ENCODE data around the gene PLEKHS1.

The PLEKHS1 gene

GRCh38 chr10:113711142-113711541 is 40.3 kb upstream of the PLEKHS1 start:
- CTCF ChIA-PET, result interaction anchor here (0.6 kb wide), 1 partner anchor 664 kb away, joined by 4 read pairs; no protein-coding TSS in a partner anchor
- POLR2A ChIA-PET, result no interaction called here
- no peak for DNase-seq (ENCODE audit: extremely low spot score)
- no peak for TF ChIP-seq BHLHE40 (IDR thresholded peaks at IDR 0.05; ENCODE audit: borderline replicate concordance)
- no peak for TF ChIP-seq CTBP1 (IDR thresholded peaks at IDR 0.05; ENCODE audit: borderline replicate concordance)
- no peak for TF ChIP-seq PKNOX1 (IDR thresholded peaks at IDR 0.05)
- no peak for TF ChIP-seq NFRKB (IDR thresholded peaks at IDR 0.05)
- TF ChIP-seq LEF1 (IDR thresholded peaks at IDR 0.05; ENCODE audit: borderline replicate concordance), result no peak

DNA sequence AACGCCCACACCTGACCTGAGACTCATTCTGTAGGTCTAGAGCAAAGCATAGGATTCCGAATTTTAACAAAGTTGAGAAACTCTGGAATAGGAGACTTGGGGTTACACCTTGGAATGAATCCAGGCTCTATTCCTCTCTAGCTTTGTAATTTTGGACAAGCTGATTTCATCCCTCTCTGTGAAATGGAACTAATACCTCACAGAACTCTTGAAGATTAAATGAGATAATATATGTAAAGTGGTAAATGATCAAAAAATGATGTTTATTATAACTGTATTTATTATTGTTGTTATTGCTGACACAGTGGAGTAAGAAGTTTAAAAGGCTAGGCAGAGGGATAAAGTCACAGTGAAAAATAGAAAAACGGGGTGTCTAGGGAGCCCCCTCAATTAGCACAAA is 39.5 kb upstream of the PLEKHS1 start:
- TF ChIP-seq L3MBTL2 (conservative IDR thresholded peaks at IDR 0.05) (no peak), ELF4 (IDR thresholded peaks at IDR 0.05) (no peak), LEF1 (IDR thresholded peaks at IDR 0.05; ENCODE audit: borderline replicate concordance) (no peak), FOXK2 (IDR thresholded peaks at IDR 0.05) (no peak), NFRKB (IDR thresholded peaks at IDR 0.05) (no peak), FOXA1 (IDR thresholded peaks at IDR 0.05) (no peak)
- ChIA-PET POLR2A (no interaction called here), CTCF (no interaction called here)
- no peak for DNase-seq (ENCODE audit: extremely low spot score)

DNA sequence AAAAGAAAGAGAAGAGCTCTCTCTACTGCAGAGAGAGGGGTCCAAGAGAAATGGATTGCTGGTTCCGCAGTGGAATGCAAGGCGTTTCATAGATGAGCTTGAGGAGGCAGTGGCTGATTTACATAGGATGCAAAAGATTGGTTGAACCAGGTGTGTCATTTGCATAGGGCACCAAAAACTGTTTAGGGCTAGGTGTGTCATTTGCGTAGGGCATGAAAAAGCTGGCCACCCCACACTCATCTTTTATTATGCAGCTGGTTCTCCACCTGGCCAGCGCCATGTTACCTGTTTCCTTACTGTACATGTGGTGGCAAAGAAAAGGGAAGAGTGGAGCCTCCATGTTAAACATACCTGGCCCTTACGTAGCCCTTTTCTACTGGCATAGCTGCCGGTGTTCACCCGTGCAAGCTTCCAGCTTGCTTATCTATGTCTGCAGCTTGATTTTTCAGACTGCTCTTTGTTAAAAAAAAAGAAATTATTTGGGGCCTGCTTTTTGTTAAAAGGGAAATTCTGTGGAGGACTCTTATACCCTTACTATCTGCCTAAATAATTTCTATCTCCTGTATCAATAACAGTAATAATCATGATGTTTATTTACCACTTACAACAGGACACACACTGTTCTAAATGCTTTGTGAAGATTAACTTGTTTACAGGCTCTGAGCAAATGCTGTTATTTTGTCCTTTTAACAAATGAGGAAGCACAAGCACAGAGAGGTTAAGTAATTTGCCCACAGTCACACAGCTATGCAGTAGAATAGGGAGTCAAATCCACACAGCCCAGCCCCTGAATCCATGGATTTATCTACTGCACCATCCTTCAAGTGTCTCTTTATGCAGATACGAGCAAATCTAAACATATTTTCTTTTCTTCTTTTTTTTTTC is 38.5 kb upstream of the PLEKHS1 start:
- TF ChIP-seq CTBP1 (IDR thresholded peaks at IDR 0.05; ENCODE audit: borderline replicate concordance), result no peak
- no peak for TF ChIP-seq ZNF384 (IDR thresholded peaks at IDR 0.05)
- no peak for TF ChIP-seq HDGF (IDR thresholded peaks at IDR 0.05; ENCODE audit: borderline replicate concordance)
- TF ChIP-seq PKNOX1 (IDR thresholded peaks at IDR 0.05), result no peak
- no peak for TF ChIP-seq SP1 (IDR thresholded peaks at IDR 0.05)
- TF ChIP-seq ELF4 (IDR thresholded peaks at IDR 0.05), result no peak
- TF ChIP-seq FOXM1 (IDR thresholded peaks at IDR 0.05; ENCODE audit: borderline replicate concordance), result no peak
- no peak for TF ChIP-seq TARDBP (IDR thresholded peaks at IDR 0.05)
- no peak for TF ChIP-seq ARNT (IDR thresholded peaks at IDR 0.05)
- TF ChIP-seq L3MBTL2 (conservative IDR thresholded peaks at IDR 0.05), result no peak
- TF ChIP-seq NFRKB (IDR thresholded peaks at IDR 0.05), result no peak
- TF ChIP-seq BHLHE40 (IDR thresholded peaks at IDR 0.05; ENCODE audit: borderline replicate concordance), result no peak
- TF ChIP-seq SUZ12 (IDR thresholded peaks at IDR 0.05), result no peak
- TF ChIP-seq LEF1 (IDR thresholded peaks at IDR 0.05; ENCODE audit: borderline replicate concordance), result no peak
- TF ChIP-seq FOXA1 (IDR thresholded peaks at IDR 0.05), result no peak
- TF ChIP-seq FOXK2 (IDR thresholded peaks at IDR 0.05), result no peak
- no peak for DNase-seq (ENCODE audit: extremely low spot score)
- POLR2A ChIA-PET, result no interaction called here
- CTCF ChIA-PET, result no interaction called here

- POLR2A ChIA-PET, result no interaction called here
These were observed 37.9 kb upstream of the PLEKHS1 start for GRCh38 chr10:113713640-113713982.

DNA sequence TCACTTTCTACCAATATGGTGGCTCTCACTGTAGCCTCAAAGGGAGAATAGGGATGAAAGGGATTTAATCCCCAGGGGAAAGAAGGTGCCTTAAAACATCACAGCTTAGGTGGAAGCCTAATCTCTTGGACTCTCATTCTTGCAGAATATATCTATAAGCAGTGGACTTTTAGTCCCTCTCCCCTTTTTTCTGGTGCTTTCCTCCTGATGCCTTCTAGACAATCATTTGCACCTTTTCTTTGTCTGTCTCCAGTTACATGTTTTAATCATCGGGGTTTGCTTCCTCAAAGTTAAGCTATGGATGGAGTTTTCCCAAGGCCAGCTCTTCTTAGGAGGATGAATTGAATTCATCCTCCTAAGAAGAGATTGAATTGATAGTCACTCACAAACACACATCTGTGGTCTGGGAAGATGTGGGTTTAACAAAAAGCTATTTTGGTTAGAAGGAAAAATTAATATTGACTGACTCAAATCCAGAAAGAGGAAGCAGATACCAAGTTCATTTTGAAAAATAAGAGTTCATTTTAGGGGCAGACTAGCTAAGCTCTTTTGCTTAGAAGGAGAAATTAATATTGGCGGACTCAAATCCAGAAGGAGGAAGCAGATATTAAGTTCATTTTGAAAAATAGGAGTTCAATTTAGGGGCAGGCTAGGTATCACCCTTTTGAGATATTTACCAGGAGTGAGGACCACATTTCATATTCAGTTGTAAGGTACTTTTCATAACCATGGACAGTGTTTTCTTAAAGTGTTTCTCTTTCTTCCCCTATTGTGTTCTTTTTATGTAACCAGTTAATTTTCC is 35.2 kb upstream of the PLEKHS1 start:
- POLR2A ChIA-PET, result no interaction called here
- CTCF ChIA-PET, result interaction anchor here (0.8 kb wide), 1 partner anchor 386 kb away, joined by 3 read pairs; no protein-coding TSS in a partner anchor
- TF ChIP-seq NFRKB (IDR thresholded peaks at IDR 0.05) (no peak), FOXK2 (IDR thresholded peaks at IDR 0.05) (no peak), LEF1 (IDR thresholded peaks at IDR 0.05; ENCODE audit: borderline replicate concordance) (no peak)
- DNase-seq (ENCODE audit: extremely low spot score), result no peak

More at GRCh38 chr10:113713640-113713982, 37.9 kb upstream of the PLEKHS1 start:
- CTCF ChIA-PET, result no interaction called here
- TF ChIP-seq FOXM1 (IDR thresholded peaks at IDR 0.05; ENCODE audit: borderline replicate concordance), result no peak
- no peak for DNase-seq (ENCODE audit: extremely low spot score)

DNA sequence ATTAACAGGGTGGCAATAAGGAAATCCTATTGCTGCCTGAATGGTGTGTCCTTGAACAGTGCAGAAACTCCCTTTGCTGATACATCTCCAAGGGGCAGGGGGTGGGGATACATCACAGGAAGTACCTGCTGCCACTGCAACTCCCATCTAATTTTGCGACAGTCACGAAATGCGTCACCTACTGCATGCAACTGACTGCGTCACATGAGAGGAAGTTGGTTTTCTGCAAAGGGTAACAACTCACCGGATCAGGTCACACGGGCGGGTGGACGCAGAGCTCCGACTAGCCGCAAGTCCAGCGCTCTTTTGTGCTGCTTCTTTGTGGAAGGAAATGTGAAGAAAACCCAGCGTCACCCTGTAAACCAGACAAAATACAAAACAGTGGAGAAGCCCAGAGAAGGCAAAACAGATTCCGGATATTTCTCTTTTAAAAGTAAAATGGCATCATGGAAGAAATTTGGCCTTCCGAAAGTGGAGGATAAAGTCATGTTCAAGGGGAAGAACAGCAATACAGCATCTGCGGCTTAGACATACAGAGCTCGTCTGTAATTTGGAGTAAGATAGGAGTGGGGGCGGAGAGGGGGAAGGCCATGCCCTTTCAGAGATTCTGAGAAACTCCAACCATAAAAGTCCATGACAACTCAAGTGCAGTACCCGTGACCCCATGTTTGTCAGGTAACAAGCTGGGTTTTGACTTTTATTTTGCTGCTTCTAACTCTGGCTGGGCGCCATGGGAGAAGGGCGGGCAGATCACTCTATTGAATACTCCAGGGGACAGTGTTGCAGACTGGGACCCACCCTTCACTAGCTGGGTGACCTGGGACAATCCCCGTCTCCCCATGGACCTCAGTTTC is 32.3 kb upstream of the PLEKHS1 start:
- POLR2A ChIA-PET, result no interaction called here
- CTCF ChIA-PET, result interaction anchor here (0.7 kb wide), 1 partner anchor 14 kb away, joined by 9 read pairs; no protein-coding TSS in a partner anchor
- TF ChIP-seq NFRKB (IDR thresholded peaks at IDR 0.05) (no peak), CTBP1 (IDR thresholded peaks at IDR 0.05; ENCODE audit: borderline replicate concordance) (no peak), PKNOX1 (IDR thresholded peaks at IDR 0.05) (no peak), BHLHE40 (IDR thresholded peaks at IDR 0.05; ENCODE audit: borderline replicate concordance) (no peak), HDGF (IDR thresholded peaks at IDR 0.05; ENCODE audit: borderline replicate concordance) (no peak), SP1 (IDR thresholded peaks at IDR 0.05) (no peak), ARNT (IDR thresholded peaks at IDR 0.05) (no peak), FOXA1 (IDR thresholded peaks at IDR 0.05) (no peak), LEF1 (IDR thresholded peaks at IDR 0.05; ENCODE audit: borderline replicate concordance) (no peak), TARDBP (IDR thresholded peaks at IDR 0.05) (no peak), SUZ12 (IDR thresholded peaks at IDR 0.05) (no peak), ELF4 (IDR thresholded peaks at IDR 0.05) (no peak), FOXK2 (IDR thresholded peaks at IDR 0.05) (no peak), ZNF384 (IDR thresholded peaks at IDR 0.05) (no peak)
- no peak for DNase-seq (ENCODE audit: extremely low spot score)

Data from HEK293T (cell line).